ENCODE data around the gene MORF4L2. TPM values are rescaled to one million over a fixed set of nuclear protein-coding genes. Genes with fewer than 3 reads are reported as not detected.
"Not testable (repeated sequence)": the region's sequence is repeated elsewhere in the genome, so short reads cannot be mapped to it uniquely, and the experiment has no call there.

MORF4L2 gene
- total and polyA plus RNA-seq, 2 experiments from 2014 or later: 772 to 1,160 TPM

DNA sequence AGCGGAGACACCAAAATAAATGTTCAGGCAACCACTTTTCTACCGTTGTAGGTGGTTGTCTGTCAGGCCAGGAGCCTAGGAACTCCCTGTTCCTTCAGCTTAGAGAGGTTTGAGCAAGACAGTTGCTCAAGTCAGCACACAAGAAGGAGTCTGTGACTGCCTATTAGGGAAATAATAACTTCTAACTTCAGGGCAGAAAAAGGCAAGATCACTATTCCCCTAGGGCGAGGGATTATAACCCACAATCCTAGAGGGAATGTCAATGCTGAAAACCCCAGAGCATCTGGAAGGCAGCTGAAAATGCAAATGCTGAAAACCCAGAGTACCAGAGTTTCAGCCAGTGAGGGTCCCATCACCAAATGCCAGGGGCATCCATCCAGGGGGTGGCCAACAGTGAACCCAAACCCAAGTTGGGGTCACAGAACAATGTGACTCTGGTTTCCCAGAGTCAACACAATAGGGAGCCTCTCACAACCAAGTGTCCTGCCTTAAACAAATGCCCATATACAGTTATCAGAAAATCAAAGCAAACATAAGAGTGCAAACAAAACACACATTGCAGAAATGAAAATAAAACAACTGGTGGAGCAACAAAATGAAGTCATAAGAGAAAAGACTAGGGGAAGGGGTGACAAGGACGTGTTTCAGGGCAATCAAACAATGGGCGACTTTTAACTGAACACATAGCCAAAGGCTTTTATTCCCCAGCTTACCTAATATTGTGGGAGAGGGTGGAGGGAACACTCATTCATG, 27.6 kb downstream of the MORF4L2 start:
- no peaks in the 10 kb centered on the region for H3K9me2 ChIP-seq (replicated peaks; ENCODE audit: insufficient read depth)
- no peak overlapping the region for H3K4me2 ChIP-seq
- peaks cover 18% of the 10 kb centered on the region for H3K27me3 ChIP-seq
- H3K9me3 ChIP-seq (ENCODE audit: low read depth): no peaks in the 10 kb centered on the region
- H3K4me1 ChIP-seq (ENCODE audit: insufficient read depth): no peaks in the 10 kb centered on the region
- 71% methylated on average over 5 of the region's 5 CpGs for WGBS (ENCODE audit: low lambda C conversion rate, missing lambda C conversion rate)
- H2AFZ ChIP-seq: no peak overlapping the region
- H3K4me3 ChIP-seq: no peak overlapping the region
- no peaks in the 10 kb centered on the region for H4K20me1 ChIP-seq (ENCODE audit: insufficient read depth, poor library complexity, severe bottlenecking)
- no peaks in the 10 kb centered on the region for H3K36me3 ChIP-seq (replicated peaks; ENCODE audit: insufficient read depth, low read depth)
- DNase-seq (ENCODE audit: low spot score): no peak
- H3K27ac ChIP-seq: no peak overlapping the region
- TF ChIP-seq, protein P1, sequence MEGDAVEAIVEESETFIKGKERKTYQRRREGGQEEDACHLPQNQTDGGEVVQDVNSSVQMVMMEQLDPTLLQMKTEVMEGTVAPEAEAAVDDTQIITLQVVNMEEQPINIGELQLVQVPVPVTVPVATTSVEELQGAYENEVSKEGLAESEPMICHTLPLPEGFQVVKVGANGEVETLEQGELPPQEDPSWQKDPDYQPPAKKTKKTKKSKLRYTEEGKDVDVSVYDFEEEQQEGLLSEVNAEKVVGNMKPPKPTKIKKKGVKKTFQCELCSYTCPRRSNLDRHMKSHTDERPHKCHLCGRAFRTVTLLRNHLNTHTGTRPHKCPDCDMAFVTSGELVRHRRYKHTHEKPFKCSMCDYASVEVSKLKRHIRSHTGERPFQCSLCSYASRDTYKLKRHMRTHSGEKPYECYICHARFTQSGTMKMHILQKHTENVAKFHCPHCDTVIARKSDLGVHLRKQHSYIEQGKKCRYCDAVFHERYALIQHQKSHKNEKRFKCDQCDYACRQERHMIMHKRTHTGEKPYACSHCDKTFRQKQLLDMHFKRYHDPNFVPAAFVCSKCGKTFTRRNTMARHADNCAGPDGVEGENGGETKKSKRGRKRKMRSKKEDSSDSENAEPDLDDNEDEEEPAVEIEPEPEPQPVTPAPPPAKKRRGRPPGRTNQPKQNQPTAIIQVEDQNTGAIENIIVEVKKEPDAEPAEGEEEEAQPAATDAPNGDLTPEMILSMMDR (IDR thresholded peaks at IDR 0.05; ENCODE audit: poor library complexity): no peak
- TF ChIP-seq EZH2 (IDR thresholded peaks at IDR 0.05; ENCODE audit: borderline replicate concordance) (no peak), EZH2phosphoT487 (IDR thresholded peaks at IDR 0.05; ENCODE audit: low read depth, severe bottlenecking, unreplicated experiment) (no peak)
- no peaks in the 10 kb centered on the region for H3K79me2 ChIP-seq

DNA sequence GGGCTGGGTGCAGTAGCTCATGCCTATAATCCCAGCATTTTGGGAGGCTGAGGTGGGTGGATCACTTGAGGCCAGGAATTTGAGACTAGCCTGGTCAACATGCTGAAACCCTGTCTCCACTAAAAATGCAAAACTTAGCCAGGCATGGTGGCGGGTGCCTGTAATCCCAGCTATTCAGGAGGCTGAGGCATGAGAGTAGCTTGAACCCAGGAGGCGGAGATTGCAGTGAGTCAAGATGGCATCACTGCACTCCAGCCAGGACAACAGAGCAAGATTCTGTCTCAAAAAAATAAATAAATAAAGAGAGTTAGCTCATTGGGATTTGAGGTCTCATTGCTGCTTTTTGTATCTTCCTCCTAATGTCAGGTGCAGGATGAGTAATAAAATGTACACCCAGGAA, 29.4 kb downstream of the MORF4L2 start:
- H3K36me3 ChIP-seq (replicated peaks; ENCODE audit: insufficient read depth, low read depth); H3K4me1 ChIP-seq (ENCODE audit: insufficient read depth): not testable (repeated sequence)
- WGBS (ENCODE audit: low lambda C conversion rate, missing lambda C conversion rate): 97% methylated on average over 2 of the region's 2 CpGs

DNA sequence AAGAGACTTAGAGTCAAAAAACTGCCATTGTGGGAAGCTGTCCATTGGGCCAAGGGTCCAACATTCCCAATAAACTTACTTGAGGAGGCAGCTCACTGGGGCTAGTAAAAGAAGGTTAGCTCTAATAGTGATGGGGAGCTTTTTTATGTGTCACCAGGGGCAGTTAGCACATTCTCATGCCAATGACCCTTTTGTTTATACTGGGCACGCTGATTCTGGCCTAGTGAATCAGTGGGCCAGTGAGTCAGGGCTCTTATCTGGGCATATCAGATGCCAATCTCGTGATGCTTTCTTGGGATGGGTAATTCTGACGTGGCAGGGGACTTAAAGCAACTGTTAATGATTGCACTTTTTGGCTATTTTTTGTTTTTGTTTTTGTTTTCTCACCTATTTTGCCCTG, 29.9 kb downstream of the MORF4L2 start:
- peaks cover 3% of the 10 kb centered on the region for H3K4me1 ChIP-seq (ENCODE audit: insufficient read depth)
- no peak overlapping the region for H2AFZ ChIP-seq
- no peaks in the 10 kb centered on the region for H3K27me3 ChIP-seq
- WGBS (ENCODE audit: low lambda C conversion rate, missing lambda C conversion rate): 52% methylated on average over 3 of the region's 3 CpGs
- H3K9me3 ChIP-seq (ENCODE audit: low read depth): no peaks in the 10 kb centered on the region
- H3K4me3 ChIP-seq: no peak overlapping the region
- no peaks in the 10 kb centered on the region for H4K20me1 ChIP-seq (ENCODE audit: insufficient read depth, poor library complexity, severe bottlenecking)
- H3K36me3 ChIP-seq (replicated peaks; ENCODE audit: insufficient read depth, low read depth): no peaks in the 10 kb centered on the region
- no peak overlapping the region for H3K4me2 ChIP-seq
- H3K27ac ChIP-seq: no peak overlapping the region
- H3K9me2 ChIP-seq (replicated peaks; ENCODE audit: insufficient read depth): no peaks in the 10 kb centered on the region
- no peaks in the 10 kb centered on the region for H3K79me2 ChIP-seq
- TF ChIP-seq EZH2phosphoT487 (IDR thresholded peaks at IDR 0.05; ENCODE audit: low read depth, severe bottlenecking, unreplicated experiment) (no peak), EZH2 (IDR thresholded peaks at IDR 0.05; ENCODE audit: borderline replicate concordance) (no peak)
- TF ChIP-seq, protein P1 (IDR thresholded peaks at IDR 0.05; ENCODE audit: poor library complexity): no peak
- DNase-seq (ENCODE audit: low spot score): no peak

More for the DNA sequence above, 29.4 kb downstream of the MORF4L2 start:
- H4K20me1 ChIP-seq (ENCODE audit: insufficient read depth, poor library complexity, severe bottlenecking); H3K4me2 ChIP-seq; H2AFZ ChIP-seq; H3K27ac ChIP-seq; DNase-seq (ENCODE audit: low spot score); H3K9me3 ChIP-seq (ENCODE audit: low read depth); H3K9me2 ChIP-seq (replicated peaks; ENCODE audit: insufficient read depth); H3K27me3 ChIP-seq; H3K4me3 ChIP-seq; H3K79me2 ChIP-seq: not testable (repeated sequence)

DNA sequence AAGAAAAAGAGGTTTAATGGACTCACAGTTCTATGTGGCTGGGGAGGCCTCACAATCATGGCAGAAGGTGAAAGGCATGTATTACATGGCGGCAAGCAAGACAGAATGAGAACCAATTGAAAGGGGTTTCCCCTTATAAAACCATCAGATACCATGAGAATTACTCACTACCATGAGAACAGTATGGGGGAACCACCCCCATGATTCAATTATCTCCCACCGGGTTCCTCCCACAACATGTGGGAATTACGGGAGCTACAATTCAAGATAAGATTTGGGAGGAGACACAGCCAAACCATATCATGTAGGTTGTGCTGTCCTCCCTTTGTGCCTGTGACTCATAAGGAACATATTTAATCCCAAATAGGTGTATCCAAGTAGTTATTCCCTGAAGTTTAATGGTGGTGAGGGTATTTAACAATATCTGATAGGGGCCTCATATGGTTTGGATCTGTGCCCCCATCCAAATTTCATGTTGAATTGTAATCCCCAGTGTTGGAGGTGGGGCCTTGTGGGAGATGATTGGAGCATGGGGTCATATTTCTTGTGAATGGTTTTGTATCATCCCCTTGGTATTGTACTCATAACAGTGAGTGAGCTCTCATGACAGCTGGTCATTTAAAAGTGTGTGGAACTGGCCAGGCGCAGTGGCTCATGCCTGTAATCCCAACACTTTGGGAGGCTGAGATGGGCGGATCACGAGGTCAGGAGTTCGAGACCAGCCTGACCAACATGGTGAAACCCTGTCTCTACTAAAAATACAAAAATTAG, 31.1 kb downstream of the MORF4L2 start:
- not testable (repeated sequence) for H3K27me3 ChIP-seq; H3K27ac ChIP-seq; H3K4me2 ChIP-seq; H2AFZ ChIP-seq; H3K9me2 ChIP-seq (replicated peaks; ENCODE audit: insufficient read depth); DNase-seq (ENCODE audit: low spot score); H3K9me3 ChIP-seq (ENCODE audit: low read depth); H3K36me3 ChIP-seq (replicated peaks; ENCODE audit: insufficient read depth, low read depth); H3K4me1 ChIP-seq (ENCODE audit: insufficient read depth); H4K20me1 ChIP-seq (ENCODE audit: insufficient read depth, poor library complexity, severe bottlenecking); H3K4me3 ChIP-seq; H3K79me2 ChIP-seq
- whole genome bisulfite sequencing (ENCODE audit: low lambda C conversion rate, missing lambda C conversion rate): 94% methylated on average over 7 of the region's 7 CpGs
